IMR-90 (cell line): ENCODE data around the gene CCNK. TPM values are rescaled to one million over a fixed set of nuclear protein-coding genes. Genes with fewer than 3 reads are reported as not detected.

Source experiments
- FOS ChIP-seq: fragments of 150-350 bp; IDR thresholded peaks from 2 replicates; pipeline ENCODE4 v1.6.1; 2016; ENCODE audit warnings: low read depth, low read length
- MAZ ChIP-seq: IDR thresholded peaks from 2 replicates; pipeline ENCODE4 v1.6.1; 2012; ENCODE audit warnings: low read depth, mild to moderate bottlenecking, low read length, improper control_type of control experiment, moderate library complexity, borderline replicate concordance
- NFE2L2 ChIP-seq: fragments of 150-350 bp; IDR thresholded peaks from 2 replicates; pipeline ENCODE4 v1.6.1; 2016; ENCODE audit warnings: low read depth, mild to moderate bottlenecking, low read length
- POLR2A ChIP-seq: IDR thresholded peaks from 2 replicates; pipeline ENCODE4 v1.6.1; 2012; ENCODE audit warnings: mild to moderate bottlenecking, low read depth, low read length
- polyA plus RNA-seq, 3 experiments: library from polyadenylated mRNA; depleted of rRNA; stranded (reverse); fragments of >200 nt; gene quantifications; 2 replicates each; pipeline ENCODE4 v1.2.3, GENCODE V29; 2012; ENCODE audit warnings: low replicate concordance in 1 of 3
- total RNA-seq: library from RNA; depleted of rRNA; stranded (reverse); fragments of >200 nt; gene quantifications from 2 replicates; pipeline ENCODE4 v1.2.3, GENCODE V29; 2012
- TF ChIP-seq, protein P1 (sequence below): conservative IDR thresholded peaks from 2 replicates; pipeline ENCODE4 v1.5.1; 2012; ENCODE audit warnings: mild to moderate bottlenecking, low read depth, low read length, improper control_type of control experiment

The CCNK gene
- total and polyA plus RNA-seq, 2 of the 4 experiments (the other 2 are of a cell fraction), result 18.8 to 38.3 TPM

DNA sequence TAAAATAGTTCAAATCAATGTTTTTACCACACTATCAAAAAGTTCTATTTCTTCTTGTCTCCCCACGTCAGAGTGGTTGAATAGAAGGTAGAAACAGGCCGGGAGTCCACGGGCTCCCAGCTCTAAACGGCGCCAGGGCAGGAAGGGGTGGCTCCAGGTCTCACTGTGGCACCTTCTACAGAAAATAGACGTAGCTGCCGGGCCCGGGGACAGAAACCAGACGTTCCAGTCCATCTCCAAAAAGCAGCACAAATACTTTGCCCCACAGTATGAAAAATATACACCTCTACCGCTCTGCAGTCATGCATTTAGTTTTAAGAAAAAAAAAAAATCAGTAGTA, 30.9 kb downstream of the CCNK start (continued):
- TF ChIP-seq, protein P1, sequence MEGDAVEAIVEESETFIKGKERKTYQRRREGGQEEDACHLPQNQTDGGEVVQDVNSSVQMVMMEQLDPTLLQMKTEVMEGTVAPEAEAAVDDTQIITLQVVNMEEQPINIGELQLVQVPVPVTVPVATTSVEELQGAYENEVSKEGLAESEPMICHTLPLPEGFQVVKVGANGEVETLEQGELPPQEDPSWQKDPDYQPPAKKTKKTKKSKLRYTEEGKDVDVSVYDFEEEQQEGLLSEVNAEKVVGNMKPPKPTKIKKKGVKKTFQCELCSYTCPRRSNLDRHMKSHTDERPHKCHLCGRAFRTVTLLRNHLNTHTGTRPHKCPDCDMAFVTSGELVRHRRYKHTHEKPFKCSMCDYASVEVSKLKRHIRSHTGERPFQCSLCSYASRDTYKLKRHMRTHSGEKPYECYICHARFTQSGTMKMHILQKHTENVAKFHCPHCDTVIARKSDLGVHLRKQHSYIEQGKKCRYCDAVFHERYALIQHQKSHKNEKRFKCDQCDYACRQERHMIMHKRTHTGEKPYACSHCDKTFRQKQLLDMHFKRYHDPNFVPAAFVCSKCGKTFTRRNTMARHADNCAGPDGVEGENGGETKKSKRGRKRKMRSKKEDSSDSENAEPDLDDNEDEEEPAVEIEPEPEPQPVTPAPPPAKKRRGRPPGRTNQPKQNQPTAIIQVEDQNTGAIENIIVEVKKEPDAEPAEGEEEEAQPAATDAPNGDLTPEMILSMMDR, result no peak
- TF ChIP-seq MAZ (no peak), FOS (no peak), NFE2L2 (no peak), POLR2A (no peak)
